BLaER1 (cell line): ENCODE measurements around the gene PRKD2.
A peak's percentile ranks its signal among the peaks of the same experiment; 100 is the strongest.

Experiments
- H3K27ac ChIP-seq: shearing (Covaris generic); formaldehyde crosslinking; 2 replicates; pipeline ENCODE4 v1.8.1; 2022
- H3K27me3 ChIP-seq: shearing (Covaris generic); formaldehyde crosslinking; 2 replicates; pipeline ENCODE4 v1.8.1; 2022
- H3K36me3 ChIP-seq: shearing (Covaris generic); formaldehyde crosslinking; 2 replicates; pipeline ENCODE4 v1.8.1; 2022
- H3K4me1 ChIP-seq: shearing (Covaris generic); formaldehyde crosslinking; 2 replicates; pipeline ENCODE4 v1.8.1; 2022
- H3K4me2 ChIP-seq: shearing (Covaris generic); formaldehyde crosslinking; 2 replicates; pipeline ENCODE4 v1.8.1; 2022
- H3K4me3 ChIP-seq: shearing (Covaris generic); formaldehyde crosslinking; 2 replicates; pipeline ENCODE4 v1.8.1; 2022
- H3K9ac ChIP-seq: shearing (Covaris generic); formaldehyde crosslinking; 2 replicates; pipeline ENCODE4 v1.8.1; 2022
- H3K9me3 ChIP-seq: shearing (Covaris generic); formaldehyde crosslinking; 2 replicates; pipeline ENCODE4 v1.8.1; 2022
- H4K20me1 ChIP-seq: shearing (Covaris generic); formaldehyde crosslinking; 2 replicates; pipeline ENCODE4 v1.8.1; 2022
- Cebpa-rat ChIP-seq: shearing (Covaris generic); IDR thresholded peaks from 2 replicates; pipeline ENCODE4 v1.8.1; 2022

The PRKD2 gene

GRCh38 chr19:46659151-46660007 is 57.5 kb downstream of the PRKD2 start:
- peak overlapping the region; percentile 99 for H3K4me2 ChIP-seq
- H3K9me3 ChIP-seq, result no peaks in the 10 kb centered on the region
- H3K4me1 ChIP-seq, result peaks cover 38% of the 10 kb centered on the region
- H3K27ac ChIP-seq, result peak overlapping the region; percentile 35
- no peak for TF ChIP-seq Cebpa-rat
- no peaks in the 10 kb centered on the region for H3K27me3 ChIP-seq
- no peaks in the 10 kb centered on the region for H4K20me1 ChIP-seq
- H3K36me3 ChIP-seq, result no peaks in the 10 kb centered on the region
- peak overlapping the region; percentile 70 for H3K9ac ChIP-seq
- peak overlapping the region; percentile 74 for H3K4me3 ChIP-seq

GRCh38 chr19:46656541-46656940 is 60.4 kb downstream of the PRKD2 start:
- peaks cover 4% of the 10 kb centered on the region; the same call in 1 of the 2 replicates for H3K36me3 ChIP-seq
- TF ChIP-seq Cebpa-rat, result no peak
- no peak overlapping the region for H3K4me3 ChIP-seq
- no peak overlapping the region for H3K4me2 ChIP-seq
- H4K20me1 ChIP-seq, result no peaks in the 10 kb centered on the region
- no peak overlapping the region for H3K27ac ChIP-seq
- H3K4me1 ChIP-seq, result peaks cover 34% of the 10 kb centered on the region
- no peaks in the 10 kb centered on the region for H3K9me3 ChIP-seq
- H3K9ac ChIP-seq, result no peak overlapping the region
- H3K27me3 ChIP-seq, result no peaks in the 10 kb centered on the region

GRCh38 chr19:46654621-46655152 is 62.2 kb downstream of the PRKD2 start:
- Histone ChIP-seq H3K4me1 (peaks cover 22% of the 10 kb centered on the region), H3K4me2 (peak overlapping the region; percentile 31), H3K27ac (no peak overlapping the region), H3K36me3 (peaks cover 4% of the 10 kb centered on the region; the same call in 1 of the 2 replicates), H4K20me1 (no peaks in the 10 kb centered on the region), H3K9me3 (no peaks in the 10 kb centered on the region), H3K4me3 (no peak overlapping the region), H3K27me3 (no peaks in the 10 kb centered on the region), H3K9ac (no peak overlapping the region)
- TF ChIP-seq Cebpa-rat, result no peak

GRCh38 chr19:46650445-46650844 is 66.5 kb downstream of the PRKD2 start:
- TF ChIP-seq Cebpa-rat, result no peak
- no peak overlapping the region for H3K4me2 ChIP-seq
- H3K9me3 ChIP-seq, result peaks cover 31% of the 10 kb centered on the region
- no peaks in the 10 kb centered on the region for H3K27me3 ChIP-seq
- H3K9ac ChIP-seq, result no peak overlapping the region
- peaks cover 23% of the 10 kb centered on the region for H3K36me3 ChIP-seq
- peaks cover 10% of the 10 kb centered on the region; the same call in 1 of the 2 replicates for H3K4me1 ChIP-seq
- no peak overlapping the region for H3K4me3 ChIP-seq
- no peak overlapping the region for H3K27ac ChIP-seq
- H4K20me1 ChIP-seq, result no peaks in the 10 kb centered on the region

- H3K4me3 ChIP-seq, result no peak overlapping the region
- no peaks in the 10 kb centered on the region for H3K4me1 ChIP-seq
- no peak for TF ChIP-seq Cebpa-rat
Observed at GRCh38 chr19:46648961-46649960, 67.7 kb downstream of the PRKD2 start.

GRCh38 chr19:46648060-46648960 is 68.6 kb downstream of the PRKD2 start:
- Histone ChIP-seq H3K4me3 (no peak overlapping the region), H3K4me2 (no peak overlapping the region), H3K27me3 (no peaks in the 10 kb centered on the region), H3K4me1 (no peaks in the 10 kb centered on the region), H3K9me3 (peaks cover 31% of the 10 kb centered on the region), H4K20me1 (no peaks in the 10 kb centered on the region), H3K36me3 (peaks cover 23% of the 10 kb centered on the region), H3K9ac (no peak overlapping the region), H3K27ac (no peak overlapping the region)
- no peak for TF ChIP-seq Cebpa-rat

More at GRCh38 chr19:46648961-46649960, 67.7 kb downstream of the PRKD2 start:
- Histone ChIP-seq H4K20me1 (no peaks in the 10 kb centered on the region), H3K9me3 (peaks cover 31% of the 10 kb centered on the region), H3K9ac (no peak overlapping the region), H3K27me3 (no peaks in the 10 kb centered on the region), H3K27ac (no peak overlapping the region), H3K36me3 (peaks cover 23% of the 10 kb centered on the region), H3K4me2 (no peak overlapping the region)

- Histone ChIP-seq H3K4me3 (no peak overlapping the region), H3K27me3 (no peaks in the 10 kb centered on the region), H3K9ac (no peak overlapping the region), H3K4me1 (no peaks in the 10 kb centered on the region), H3K27ac (no peak overlapping the region), H3K36me3 (peaks cover 19% of the 10 kb centered on the region), H3K9me3 (peaks cover 31% of the 10 kb centered on the region), H3K4me2 (no peak overlapping the region), H4K20me1 (no peaks in the 10 kb centered on the region)
- TF ChIP-seq Cebpa-rat, result no peak
Observed at GRCh38 chr19:46646402-46646801, 70.5 kb downstream of the PRKD2 start.

- no peak overlapping the region for H3K9ac ChIP-seq
- peaks cover 19% of the 10 kb centered on the region for H3K36me3 ChIP-seq
- H3K4me1 ChIP-seq, result peaks cover 4% of the 10 kb centered on the region
- no peak overlapping the region for H3K27ac ChIP-seq
- peaks cover 9% of the 10 kb centered on the region for H3K27me3 ChIP-seq
- no peaks in the 10 kb centered on the region for H4K20me1 ChIP-seq
- TF ChIP-seq Cebpa-rat, result no peak
- no peak overlapping the region for H3K4me2 ChIP-seq
- no peak overlapping the region for H3K4me3 ChIP-seq
- H3K9me3 ChIP-seq, result peaks cover 31% of the 10 kb centered on the region
Observed at GRCh38 chr19:46644720-46645119, 72.2 kb downstream of the PRKD2 start.

- Histone ChIP-seq H4K20me1 (no peaks in the 10 kb centered on the region), H3K36me3 (no peaks in the 10 kb centered on the region), H3K27ac (no peak overlapping the region), H3K4me3 (no peak overlapping the region), H3K9ac (no peak overlapping the region), H3K4me2 (no peak overlapping the region), H3K9me3 (no peaks in the 10 kb centered on the region), H3K27me3 (peaks cover 40% of the 10 kb centered on the region), H3K4me1 (peaks cover 25% of the 10 kb centered on the region)
- no peak for TF ChIP-seq Cebpa-rat
Observed at GRCh38 chr19:46640656-46641055, 76.3 kb downstream of the PRKD2 start.
